LHCN-M2 (cell line): Measurements from ENCODE around the gene CASKIN2. TPM values are rescaled to one million over a fixed set of nuclear protein-coding genes. Genes with fewer than 3 reads are reported as not detected.

Experiments used
- DNase-seq: peaks from one replicate; pipeline ENCODE4 v3.0.0-alpha.2; 2012; ENCODE audit warnings: low read depth
- polyA plus RNA-seq: library from polyadenylated mRNA; unstranded; fragments of >200 nt; gene quantifications from one replicate; pipeline ENCODE4 v1.2.1, GENCODE V29; 2012; ENCODE audit warnings: missing spikeins
- total RNA-seq: library from RNA; depleted of rRNA; stranded (reverse); fragments of >200 nt; gene quantifications from 2 replicates; pipeline ENCODE4 v1.2.3, GENCODE V29; 2014; rRNA removed

The CASKIN2 gene, protein sequence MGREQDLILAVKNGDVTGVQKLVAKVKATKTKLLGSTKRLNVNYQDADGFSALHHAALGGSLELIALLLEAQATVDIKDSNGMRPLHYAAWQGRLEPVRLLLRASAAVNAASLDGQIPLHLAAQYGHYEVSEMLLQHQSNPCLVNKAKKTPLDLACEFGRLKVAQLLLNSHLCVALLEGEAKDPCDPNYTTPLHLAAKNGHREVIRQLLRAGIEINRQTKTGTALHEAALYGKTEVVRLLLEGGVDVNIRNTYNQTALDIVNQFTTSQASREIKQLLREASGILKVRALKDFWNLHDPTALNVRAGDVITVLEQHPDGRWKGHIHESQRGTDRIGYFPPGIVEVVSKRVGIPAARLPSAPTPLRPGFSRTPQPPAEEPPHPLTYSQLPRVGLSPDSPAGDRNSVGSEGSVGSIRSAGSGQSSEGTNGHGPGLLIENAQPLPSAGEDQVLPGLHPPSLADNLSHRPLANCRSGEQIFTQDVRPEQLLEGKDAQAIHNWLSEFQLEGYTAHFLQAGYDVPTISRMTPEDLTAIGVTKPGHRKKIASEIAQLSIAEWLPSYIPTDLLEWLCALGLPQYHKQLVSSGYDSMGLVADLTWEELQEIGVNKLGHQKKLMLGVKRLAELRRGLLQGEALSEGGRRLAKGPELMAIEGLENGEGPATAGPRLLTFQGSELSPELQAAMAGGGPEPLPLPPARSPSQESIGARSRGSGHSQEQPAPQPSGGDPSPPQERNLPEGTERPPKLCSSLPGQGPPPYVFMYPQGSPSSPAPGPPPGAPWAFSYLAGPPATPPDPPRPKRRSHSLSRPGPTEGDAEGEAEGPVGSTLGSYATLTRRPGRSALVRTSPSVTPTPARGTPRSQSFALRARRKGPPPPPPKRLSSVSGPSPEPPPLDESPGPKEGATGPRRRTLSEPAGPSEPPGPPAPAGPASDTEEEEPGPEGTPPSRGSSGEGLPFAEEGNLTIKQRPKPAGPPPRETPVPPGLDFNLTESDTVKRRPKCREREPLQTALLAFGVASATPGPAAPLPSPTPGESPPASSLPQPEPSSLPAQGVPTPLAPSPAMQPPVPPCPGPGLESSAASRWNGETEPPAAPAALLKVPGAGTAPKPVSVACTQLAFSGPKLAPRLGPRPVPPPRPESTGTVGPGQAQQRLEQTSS (N-terminal part only)
- 7.7 and 9.2 TPM in 2 replicates for total RNA-seq
- 7.2 TPM for polyA plus RNA-seq

DNA sequence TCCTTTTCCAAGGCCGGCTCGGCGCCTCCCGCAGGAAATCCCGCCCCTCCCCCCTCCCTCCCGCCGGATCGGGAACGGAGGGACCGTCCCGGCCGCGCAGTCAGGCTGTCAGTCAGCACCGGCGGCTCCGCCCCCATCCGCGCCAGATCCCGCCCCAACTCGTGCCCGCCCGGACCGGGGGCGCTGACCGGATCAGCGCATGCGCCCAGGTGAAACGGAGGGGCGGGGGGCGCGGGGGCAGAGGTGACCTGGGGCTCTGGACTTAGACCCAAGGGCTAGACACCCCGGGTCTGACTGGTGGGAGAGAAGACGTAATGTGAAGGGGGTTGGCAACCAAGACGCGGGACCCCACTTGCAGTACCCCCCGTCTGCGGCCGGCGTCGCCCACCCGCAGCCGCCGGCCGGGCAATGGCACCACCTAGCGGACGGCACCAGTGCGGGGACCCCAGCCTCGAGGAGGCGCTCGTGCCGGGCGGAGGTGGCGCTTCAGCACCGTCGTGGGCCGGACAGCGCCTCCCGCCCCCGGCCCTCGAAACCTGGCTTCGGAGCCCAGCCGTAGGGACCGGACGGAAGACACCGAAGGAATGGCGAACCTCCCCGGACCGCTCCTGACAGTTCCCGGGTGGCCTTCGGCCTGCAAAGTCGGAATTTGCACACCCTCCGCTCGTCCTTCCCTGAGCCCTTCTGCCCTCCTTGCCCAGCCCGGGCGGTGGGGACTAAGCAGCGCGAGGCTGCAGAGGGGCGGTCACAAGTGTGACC, at the start of gene CASKIN2:
Gene CASKIN2 (minus strand): TSS at position 42 of the 759 bp plus-strand sequence. CDS start 1,733 bp downstream, outside the sequence.
- DNase-seq = peak; percentile 83

GRCh38 chr17:75565066-75565465, 49.7 kb upstream of the CASKIN2 start:
- peak; percentile 13 for DNase-seq

- DNase-seq = no peak
Measured at GRCh38 chr17:75564195-75564594, 48.9 kb upstream of the CASKIN2 start.

GRCh38 chr17:75563063-75563758, 47.9 kb upstream of the CASKIN2 start:
- DNase-seq = no peak

DNA sequence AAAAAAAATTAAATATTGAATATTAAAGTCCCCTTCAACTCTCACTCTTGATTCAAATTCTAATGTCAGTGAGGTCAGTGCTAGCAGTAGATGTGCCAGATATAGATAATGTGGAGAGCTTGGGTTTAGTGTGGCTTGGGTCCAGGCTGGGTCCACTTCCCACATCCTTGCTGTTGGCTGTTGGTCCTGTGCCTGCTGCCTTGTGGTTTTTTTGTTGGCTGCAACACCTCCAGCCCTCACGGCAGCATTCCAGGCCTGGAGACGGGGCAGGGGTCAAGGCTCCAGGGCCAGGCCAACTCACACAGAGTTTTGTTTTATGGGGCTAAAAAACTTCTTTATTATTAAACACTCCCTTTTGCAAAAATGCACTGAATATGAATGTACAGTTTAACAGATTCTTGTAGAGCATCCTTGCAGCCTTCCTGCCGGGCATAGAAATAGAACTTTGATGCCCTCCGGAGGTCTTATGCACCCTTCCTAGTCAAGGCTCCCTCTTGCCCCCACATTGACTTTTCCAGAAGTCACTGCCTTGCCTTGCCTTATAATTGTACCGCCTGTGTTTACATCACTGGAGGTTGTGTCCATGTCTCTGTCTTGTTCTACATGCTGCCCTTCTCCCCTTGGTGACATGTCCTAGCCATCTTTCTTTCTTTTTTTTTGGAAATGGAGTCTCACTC, 46.7 kb upstream of the CASKIN2 start:
- DNase-seq = no peak

DNA sequence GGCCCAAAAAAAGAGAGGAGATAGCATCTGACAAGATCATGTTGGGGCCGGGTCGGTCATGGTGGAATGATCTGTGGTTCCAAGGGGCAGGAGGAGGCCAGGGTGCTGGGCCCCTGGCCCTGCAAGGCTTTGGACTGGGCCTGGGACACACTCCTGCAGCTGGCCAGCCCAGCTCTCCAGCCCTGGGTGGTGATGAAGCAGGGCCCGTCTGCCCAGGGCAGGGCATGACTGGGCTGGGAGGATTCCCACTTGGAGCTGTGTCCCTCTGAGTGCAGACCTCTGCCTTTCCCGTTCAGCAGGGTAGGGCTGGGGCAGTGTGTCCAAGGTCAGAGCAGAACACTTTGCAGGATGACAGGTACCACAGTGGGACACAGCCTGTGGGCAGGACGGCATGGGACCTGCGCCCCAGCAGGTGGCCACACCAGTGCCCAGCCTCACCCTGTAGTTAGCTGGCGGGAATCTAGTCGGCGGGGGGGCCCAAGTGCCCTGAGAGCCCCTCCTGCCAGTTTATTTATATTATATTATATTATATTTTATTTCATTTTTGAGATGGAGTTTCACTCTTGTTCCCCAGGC, 44.7 kb upstream of the CASKIN2 start:
- DNase-seq = no peak

- DNase-seq = no peak
Measured at GRCh38 chr17:75558666-75559530, 43.6 kb upstream of the CASKIN2 start.

DNA sequence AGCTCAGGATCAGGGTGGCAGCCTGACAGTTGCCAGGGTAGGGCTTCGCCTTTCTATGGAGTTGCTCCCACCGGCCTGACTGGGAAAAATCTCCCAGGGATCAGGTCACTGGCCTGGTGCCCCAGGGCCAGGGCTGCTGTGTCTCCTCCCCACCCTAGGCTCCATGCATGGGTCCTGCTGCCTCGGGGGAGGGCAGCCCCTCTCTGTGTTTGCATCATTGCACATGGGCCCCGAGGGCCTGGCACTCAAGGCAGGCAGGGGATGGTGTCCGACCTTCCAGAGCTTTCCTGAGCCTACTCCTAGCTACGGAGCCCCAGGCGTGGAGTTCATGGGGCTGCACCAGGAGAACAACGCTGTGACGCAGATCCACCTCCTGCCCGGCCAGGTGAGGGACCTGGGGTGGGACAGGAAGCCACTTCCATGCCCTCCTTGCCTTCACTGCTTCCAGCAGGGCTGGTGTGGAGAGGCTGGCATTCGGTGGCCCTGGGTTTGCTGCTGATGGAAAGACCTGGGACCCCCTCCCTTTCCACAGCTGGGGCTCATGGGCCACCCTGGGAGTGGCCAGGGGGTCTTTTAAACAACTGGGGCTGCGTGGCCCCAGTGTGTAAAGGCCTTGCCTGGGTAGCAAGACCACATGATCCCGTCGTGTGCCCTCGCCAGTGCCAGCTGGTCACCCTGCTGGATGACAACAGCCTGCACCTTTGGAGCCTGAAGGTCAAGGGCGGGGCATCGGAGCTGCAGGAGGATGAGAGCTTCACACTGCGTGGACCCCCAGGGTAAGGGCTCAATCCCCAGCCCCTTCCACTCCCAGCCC, 42.7 kb upstream of the CASKIN2 start:
- DNase-seq = no peak

DNA sequence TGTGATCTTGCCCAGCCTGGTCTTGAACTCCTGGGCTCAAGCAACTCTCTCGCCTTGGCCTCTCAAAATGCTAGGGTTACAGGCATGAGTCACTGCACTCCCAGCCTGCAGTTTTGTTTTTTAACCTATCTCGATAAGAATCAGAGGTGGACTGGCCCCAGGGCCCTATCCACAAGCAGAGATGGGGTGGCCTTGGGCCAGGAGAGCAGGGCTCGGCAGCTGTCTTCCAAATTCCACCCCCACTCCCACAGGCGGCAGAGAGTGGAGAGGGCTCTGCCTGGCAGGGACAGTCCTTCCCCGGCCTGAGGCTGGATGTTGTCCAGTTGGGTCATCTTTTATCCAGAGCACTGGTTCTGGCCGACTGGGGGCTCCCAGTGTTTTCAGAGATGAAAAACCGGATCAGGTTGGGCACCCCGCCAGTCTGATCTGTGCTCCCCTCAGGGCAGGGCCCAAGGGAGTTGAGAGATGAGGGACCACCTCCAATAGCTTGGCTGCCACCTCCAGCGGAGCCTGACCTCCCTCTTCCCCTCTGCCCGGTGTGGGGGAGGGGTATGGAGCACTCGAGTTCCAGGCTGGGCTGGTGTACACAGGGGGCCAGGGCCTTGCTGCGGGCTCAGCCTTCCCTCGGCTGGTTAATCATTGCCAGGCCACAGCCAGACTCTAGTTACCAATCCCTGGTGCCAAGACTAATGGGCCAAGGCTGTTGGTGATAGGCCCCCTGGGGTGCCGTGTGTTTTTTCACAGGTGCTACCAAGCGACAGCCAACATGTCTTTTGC, 41.9 kb upstream of the CASKIN2 start:
- DNase-seq = peak; percentile 45

DNA sequence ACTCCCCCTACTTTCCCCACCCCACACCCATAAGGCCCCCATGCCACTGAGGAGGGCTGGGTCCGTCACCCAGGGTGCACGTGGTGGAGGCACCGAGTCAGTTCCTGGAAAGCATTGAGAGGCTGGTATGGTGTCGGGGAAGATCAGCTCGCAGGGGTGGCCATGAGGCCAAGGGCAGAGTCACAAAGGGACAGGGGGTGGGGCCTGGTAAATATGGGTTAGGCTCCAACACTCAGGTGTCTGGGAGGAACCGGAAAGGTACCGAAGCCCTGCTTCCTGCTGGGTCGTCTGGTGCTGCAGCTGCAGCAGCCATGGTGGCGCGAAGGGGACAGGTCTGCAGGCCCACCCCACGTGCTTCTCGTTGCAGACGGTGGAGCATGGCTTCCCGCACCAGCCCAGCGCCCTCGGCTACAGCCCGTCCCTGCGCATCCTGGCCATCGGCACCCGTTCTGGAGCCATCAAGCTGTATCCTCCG, 40.4 kb upstream of the CASKIN2 start:
- DNase-seq = no peak

- no peak for DNase-seq
Measured at GRCh38 chr17:75553295-75554110, 38.2 kb upstream of the CASKIN2 start.

DNA sequence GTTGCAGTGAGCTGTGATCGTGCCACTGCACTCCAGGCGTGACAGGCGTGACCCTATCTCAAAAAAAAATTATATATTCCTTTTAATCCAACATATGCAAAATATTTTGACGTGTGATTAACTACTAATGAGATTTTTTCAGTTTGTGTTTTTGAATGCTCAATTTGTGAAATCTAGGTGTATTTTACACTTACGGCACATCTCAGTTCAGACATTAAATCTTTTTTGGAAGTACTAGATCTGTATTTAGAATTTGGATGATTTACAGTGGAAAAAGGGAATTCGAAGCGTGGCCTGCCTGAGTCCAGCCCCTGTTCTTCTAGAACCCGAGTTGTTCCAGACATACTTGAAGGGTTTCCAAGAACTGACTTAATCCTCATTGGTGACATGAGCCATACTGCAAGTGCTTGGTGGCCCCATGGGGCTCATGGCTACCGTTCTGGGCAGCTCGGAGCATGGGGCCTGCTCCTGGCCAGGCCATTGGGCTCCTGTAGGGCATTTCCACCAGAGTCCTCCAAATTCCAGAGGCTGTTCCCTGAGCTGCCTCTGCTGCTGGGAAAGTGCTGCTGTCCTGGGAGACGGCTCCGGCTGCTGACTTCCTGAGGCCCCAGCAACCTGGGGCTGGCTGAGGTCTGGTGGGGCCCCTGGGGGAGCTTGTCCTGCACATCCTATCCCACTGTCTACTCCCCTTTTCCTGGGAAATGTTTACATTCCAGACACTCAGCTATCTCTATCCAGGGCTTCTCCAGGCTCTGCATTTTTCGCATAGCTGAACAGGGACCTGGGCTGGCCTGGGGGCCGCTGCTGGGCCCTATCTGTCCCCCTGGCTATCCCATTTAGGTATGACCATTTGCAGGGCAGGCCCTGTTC, 37.3 kb upstream of the CASKIN2 start:
- no peak for DNase-seq

DNA sequence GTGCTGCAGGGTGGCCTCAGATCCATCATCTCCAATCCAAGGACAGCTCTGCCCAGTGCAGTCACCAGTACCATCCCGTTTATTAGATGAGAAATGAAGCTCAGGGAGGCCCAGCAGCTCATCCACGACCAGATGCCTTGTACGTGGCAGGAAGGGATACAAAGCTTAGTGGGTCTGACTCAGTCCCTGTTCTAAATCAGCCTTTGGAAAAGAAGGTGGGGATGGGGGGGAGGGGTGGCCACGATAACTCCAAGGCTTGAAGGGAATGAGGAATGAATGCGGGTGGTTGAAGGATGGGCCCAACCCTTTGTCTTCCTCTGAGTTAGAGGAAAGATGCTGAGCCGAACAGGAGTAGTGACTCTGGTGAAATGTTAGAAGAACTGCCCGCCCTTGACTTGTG, 35.9 kb upstream of the CASKIN2 start:
- DNase-seq = no peak

- DNase-seq = no peak
Measured at GRCh38 chr17:75550139-75550465, 34.8 kb upstream of the CASKIN2 start.
